Stimulated activated CD8-positive, alpha-beta memory T cell treated with anti-CD3 and anti-CD28 coated beads, Interleukin-7, amount 100 ng/mL, for 24 hours (primary cell): Measurements from ENCODE around the gene CFD.
"Not testable (repeated sequence)": the region's sequence is repeated elsewhere in the genome, so short reads cannot be mapped to it uniquely, and the experiment has no call there.

ENCODE experiments used
- DNase-seq: peaks from one replicate; pipeline ENCODE4 v3.0.0-alpha.2; 2020; ENCODE audit warnings: low read depth

CFD gene

DNA sequence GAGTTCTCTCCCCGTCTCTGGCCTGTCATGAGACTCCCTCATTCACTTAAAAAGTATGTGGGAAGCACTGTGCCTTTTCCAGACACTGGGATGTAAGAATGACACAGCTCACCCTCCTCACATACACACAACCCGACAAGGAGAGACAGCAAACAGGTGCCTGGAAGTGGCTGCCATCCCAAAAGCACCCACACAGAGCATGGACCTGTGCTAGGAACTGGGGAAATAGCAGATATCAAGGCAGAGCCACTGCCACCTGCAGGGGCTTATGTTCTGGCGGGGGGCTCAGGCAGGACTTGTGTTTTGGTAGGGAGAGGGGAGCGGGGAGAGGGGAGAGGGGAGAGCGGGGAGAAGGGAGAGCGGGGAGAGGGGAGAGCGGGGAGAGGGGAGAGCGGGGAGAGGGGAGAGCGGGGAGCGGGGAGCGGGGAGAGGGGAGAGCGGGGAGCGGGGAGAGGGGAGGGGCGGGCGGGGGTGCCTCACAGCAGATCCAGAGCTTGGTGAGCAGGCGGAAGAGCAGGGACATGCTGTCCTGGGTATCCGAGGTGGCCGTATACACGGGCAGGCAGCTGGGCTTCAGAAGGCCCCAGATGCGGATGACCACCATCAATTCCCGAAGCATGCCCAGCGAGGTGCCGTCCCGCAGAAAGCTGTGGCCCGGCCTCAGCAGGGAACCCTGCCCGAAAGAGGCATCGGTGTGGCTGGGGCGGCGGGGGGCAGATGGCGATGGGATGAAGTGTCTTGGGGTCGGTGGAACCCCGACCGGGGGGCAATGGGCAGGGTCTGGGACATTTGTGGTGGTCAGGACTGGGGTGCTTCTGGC is 12.2 kb downstream of the CFD start:
- no peak for DNase-seq

DNA sequence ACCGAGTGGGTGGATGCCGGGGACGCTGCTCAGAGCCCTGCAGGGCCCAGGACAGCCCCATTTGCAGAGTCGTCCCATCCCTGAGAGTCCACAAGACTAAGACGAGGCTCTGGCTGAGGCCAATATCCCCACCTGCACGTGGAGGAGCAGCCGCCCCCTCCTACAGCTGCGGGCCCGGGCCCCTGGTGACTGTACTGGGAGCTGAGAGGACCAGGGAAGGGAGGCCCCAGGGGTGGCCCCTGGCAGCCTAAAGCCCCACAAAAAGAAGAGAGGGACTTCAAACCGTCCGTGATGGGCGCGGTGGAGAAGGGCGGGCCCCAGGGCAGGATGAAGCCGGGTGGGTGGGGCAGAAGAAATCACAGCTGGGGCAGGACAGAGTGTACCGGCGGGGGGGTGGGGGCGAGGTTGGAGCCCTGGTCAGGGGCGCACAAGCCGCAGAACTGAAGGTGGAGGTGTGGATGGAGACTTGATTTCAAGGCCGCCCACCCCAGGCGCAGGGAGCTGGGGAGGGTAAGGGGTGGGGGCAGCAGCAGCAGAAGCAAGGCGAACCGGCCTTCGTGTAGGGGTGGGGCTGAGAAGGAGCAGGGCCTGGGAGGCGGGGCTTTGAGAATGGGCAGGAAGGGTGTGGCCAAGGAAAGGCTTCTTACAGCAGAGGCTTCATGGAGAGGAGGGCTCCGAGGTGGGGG is 12.9 kb downstream of the CFD start:
- DNase-seq, result no peak

DNA sequence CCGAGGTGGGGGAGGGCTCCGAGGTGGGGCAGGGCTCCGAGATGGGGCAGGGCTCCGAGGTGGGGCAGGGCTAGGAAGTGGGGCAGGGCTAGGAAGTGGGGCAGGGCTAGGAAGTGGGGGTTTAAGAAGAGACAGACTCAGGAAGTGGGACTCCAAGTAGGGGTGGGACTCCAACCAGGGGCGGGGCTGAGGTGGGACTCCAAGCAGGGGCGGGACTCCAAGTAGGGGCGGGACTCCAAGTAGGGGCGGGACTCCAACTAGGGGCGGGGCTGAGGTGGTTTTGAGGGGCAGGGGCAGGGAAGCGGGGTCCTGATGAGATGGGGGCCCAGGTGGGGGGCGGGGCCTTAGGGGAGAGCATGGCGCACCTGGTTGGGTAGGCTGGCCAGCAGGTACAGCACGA is 13.6 kb downstream of the CFD start:
- no peak for DNase-seq

DNA sequence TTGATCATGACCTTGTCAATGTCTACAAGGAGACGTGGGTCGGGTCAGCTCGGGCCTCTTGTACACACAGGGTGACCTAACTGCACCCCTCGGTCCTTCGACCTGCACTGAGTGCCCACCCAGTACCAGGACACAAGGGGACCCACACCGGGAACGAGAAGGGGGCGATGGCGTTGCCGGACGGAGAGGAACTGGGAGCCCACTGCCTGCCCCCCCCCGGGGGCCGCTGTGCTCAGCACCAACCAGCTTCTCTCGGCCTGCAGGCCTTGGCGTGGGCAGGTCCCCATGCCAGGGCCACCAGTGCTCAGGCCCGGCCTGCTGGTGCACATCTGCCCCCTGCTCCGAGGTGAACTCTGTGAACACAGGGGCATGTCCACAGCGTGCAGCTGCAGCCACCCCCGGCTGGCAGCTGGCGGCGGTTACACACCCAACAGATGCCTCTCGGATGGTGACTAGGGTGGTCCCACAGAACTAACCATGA is 14.1 kb downstream of the CFD start:
- DNase-seq, result no peak

DNA sequence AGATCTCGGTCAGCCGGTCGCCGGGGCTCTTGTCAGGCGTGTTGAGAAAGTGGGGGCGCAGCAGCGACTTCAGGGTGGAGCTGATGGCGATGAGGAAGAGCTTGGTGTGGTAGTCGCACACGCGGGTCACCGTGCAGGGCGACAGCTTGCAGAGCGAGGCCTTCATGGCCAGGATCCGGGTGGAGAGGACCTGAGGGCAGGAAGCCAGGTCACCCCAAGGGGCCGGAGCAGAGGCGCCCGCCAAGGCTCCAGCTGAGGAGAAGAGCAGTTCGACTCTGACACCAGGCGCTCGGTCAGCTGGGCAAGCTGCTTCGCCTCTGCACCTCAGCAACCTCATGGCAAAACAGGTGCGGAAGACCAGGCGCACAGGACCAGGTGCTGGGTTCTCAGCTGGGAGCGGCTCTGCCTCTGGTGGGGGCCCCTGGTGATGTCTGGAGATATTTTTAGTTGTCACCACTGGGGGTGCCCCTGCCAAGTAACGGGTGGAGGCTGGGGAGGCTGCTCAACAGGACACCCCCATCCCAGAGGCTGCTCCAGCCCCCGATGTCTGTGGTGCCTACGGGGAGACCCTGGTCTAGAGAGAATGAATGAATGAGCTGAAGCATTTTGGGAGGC is 15.9 kb downstream of the CFD start:
- DNase-seq, result no peak

DNA sequence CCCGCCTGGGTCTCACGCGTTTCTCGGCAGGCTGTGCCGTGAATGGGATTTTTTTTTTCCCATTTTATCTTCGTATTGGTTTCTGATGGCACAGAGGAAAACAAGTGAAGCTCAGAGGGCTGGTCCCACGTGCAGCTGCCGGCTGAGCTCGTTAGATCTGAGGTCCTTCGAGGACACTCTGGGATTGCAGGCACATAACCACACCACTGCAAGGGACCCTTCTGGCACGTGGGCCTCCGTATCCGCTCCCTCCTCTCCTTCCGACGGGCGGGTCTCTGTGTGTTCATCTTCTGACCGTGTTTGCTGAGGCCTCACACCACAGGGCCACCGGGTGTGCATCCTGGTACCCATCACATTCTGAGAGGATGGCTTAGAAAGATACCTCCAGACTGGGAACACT is 16.6 kb downstream of the CFD start:
- DNase-seq, result no peak

DNA sequence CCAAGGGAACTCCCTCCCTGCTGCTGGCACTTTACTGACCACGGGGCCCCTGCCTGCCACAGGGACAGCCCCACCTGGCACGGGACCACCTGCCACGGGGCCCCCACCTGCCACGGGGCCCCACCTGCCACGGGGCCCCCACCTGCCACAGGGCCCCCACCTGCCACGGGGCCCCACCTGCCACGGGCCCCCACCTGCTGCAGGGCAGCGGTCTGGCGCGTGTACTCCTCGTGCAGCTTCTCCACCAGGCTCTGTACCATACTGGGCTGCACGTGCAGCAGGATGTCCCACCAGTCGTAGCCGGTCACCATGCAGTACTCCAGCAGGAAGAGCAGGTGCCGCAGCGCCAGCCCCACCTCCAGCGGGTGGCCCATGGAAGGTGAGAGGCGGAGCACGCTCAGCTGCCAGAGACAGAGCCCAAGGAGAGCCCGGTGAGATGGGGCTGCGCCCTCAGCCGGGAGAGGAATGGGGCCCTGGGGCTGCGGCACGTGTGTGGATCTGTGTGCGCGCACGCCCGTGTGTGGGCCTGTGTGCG is 17.4 kb downstream of the CFD start:
- DNase-seq, result no peak

DNA sequence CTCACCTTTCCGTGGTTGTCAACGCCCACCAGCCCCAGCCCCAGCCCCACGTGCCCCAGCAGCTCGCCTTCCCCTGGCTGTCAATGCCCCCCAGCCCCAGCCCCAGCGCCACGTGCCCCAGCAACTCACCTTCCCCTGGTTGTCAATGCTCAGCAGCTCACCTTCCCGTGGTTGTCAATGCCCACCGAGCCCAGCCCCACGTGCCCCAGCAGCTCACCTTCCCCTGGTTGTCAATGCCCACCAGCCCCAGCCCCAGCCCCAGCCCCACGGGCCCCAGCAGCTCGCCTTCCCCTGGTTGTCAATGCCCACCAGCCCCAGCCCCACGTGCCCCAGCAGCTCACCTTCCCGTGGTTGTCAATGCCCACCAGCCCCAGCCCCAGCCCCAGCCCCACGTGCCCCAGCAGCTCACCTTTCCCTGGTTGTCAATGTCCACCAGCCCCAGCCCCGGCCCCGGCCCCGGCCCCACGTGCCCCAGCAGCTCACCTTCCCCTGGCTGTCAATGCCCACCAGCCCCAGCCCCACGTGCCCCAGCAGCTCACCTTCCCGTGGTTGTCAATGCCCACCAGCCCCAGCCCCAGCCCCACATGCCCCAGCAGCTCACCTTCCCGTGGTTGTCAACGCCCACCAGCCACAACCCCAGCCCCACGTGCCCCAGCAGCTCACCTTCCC is 18.7 kb downstream of the CFD start:
- not testable (repeated sequence) for DNase-seq

DNA sequence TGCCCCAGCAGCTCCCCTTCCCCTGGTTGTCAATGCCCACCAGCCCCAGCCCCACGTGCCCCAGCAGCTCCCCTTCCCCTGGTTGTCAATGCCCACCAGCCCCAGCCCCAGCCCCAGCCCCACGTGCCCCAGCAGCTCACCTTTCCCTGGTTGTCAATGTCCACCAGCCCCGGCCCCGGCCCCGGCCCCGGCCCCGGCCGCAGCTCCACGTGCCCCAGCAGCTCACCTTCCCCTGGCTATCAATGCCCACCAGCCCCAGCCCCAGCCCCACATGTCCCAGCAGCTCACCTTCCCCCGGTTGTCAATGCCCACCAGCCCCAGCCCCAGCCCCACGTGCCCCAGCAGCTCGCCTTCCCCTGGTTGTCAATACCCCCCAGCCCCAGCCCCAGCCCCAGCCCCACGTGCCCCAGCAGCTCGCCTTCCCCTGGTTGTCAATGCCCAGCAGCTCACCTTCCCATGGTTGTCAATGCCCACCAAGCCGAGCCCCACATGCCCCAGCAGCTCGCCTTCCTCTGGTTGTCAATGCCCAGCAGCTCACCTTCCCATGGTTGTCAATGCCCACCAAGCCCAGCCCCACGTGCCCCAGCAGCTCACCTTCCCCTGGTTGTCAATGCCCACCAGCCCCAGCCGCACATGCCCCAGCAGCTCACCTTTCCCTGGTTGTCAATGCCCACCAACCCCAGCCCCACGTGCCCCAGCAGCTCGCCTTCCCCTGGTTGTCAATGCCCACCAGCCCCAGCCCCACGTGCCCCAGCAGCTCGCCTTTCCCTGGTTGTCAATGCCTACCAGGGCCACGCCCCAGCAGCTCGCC is 19.5 kb downstream of the CFD start:
- not testable (repeated sequence) for DNase-seq

DNA sequence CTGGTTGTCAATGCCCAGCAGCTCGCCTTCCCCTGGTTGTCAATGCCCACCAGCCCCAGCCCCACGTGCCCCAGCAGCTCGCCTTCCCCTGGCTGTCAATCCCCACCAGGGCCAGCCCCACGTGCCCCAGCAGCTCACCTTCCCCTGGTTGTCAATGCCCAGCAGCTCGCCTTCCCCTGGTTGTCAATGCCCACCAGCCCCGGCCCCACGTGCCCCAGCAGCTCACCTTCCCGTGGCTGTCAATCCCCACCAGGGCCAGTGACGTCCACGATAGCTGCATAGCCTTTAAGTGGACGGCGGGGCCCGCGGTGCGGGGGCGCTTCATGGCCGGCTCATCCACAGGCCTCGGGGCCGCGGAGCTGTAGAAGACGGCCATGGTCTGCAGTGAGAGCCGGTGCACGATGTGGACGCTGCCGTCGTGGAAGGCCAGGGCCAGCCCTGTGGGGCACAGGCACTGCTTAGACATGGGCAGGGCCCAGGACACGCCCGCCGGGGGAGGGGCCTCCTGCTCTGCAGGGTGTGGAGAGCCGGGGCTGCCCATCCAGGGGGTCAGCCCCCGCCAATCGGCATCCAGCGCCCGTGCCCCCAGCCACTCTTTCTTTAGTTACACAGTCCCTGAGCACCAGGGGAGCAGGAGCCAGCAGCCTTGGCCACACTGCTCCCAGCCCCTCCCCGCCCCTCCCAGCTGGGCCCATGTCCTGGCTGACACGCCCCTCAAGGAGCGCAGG is 20.4 kb downstream of the CFD start:
- no peak for DNase-seq

DNA sequence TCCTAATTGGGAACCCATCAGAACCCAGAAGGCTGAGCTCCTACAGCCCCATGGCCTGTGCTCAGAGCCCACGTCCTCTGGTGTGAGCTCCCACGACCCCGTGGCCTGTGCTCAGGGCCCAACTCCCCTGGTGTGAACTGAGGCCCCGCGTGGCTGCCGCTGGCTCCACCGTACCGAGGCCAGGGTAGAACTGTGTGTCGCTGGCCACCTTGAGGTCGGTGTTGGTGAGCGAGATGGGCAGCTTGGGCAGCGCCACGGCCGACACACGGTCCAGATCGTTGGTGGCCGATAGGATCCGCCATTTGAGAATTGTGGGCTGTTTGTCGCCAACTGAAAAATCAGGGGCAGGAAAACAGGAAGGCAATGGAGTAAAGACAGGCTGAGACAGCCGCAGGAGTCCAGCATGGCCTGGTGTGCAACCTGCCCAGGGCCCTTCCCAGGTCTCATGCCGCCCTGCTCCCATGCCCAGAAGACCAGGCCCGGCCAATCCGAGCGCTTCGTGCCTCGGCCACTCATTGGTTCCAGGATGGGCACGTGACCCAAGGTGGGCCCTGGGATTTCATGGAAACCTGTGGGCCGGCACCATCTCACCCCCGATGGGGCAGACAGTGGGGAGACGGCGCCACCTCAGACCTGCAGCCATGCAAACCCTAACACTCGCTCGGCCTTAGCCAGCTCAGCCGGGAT is 22.1 kb downstream of the CFD start:
- DNase-seq, result no peak

DNA sequence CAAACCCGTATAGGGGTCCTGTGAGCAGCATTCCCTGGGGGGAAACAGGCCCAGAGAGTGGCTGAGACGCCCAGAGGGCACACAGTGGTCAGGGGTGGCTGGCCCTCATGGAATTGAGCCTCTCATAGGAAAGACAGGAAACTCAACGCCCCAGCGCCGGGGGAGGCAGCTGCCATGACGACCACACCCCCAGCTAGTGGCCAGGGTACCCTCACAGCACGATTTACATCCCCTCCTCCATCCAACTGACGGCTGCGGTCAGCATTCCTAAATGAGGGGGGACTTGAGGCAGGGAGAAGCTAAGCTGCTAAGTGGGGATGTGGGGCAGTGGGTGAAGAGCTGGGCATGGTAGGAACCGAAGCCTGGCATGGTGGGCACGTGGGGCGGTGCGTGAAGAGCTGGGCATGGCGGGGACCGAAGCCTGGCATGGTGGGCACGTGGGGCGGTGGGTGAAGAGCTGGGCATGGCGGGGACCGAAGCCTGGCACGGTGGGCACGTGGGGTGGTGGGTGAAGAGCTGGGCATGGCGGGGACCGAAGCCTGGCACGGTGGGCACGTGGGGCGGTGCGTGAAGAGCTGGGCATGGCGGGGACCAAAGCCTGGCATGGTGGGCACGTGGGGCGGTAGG is 23.5 kb downstream of the CFD start:
- no peak for DNase-seq

DNA sequence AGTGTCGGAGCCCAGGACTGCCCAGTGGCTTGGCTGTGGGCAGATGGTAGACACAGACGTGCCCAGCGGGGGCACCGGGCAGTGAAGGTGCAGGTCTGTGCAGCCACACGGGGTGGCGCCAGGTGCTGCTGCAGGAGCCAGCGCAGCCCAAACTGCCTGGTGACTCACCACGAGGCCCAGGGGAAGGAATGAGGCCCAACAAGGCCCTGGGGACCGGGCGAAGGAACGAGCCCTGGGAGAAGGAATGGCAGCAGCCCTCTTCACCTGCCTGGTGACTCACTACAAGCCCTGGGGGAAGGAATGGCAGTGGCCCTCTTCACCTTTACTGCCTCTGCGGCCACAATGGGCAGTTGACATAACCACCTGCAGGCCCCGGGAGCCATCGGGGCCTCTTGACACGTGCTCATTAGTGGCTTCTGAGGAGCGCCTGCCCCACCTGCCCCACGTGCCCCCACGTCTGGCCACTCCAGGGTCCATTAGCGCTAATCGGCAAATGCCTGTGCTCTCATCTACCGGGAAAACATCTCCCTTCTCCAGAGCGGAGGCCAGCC is 24.3 kb downstream of the CFD start:
- DNase-seq, result no peak

DNA sequence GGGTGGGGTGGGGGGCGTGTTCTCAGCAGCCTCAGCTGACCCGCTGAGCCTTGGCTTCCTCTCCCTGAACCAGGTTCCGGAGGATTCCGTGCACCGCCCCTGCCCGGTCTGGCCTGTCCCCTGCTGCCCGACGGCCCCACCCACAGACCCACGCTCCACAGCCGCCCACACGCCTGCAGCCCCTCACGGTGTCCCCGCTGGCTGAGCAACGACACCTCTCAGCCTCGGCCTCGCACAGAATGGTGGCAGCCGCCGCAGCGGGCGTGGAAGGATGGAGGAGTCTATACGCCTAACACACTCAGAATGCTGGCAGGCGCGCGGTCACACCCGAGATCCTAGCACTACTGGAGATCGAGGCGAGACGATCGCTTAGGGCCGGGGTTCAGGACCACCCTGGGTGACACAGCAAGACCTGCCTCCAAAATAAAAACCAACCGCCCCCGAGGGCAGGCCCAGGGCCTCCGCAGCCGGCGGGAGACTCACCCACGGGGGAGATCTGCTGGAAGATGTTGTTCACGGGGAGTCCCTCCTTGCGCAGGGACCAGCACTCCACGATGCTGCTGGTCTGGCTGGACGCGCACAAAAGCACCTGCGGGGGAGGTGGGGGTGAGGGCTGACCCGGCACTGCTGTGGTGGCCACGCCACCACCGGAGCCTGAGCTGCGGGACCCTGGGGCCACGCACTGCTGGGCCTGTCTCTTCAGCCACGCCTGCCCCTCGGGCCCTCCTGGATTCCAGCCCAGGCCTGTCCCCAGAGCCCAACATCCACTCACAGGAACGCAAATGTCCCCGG is 25.2 kb downstream of the CFD start:
- no peak for DNase-seq

DNA sequence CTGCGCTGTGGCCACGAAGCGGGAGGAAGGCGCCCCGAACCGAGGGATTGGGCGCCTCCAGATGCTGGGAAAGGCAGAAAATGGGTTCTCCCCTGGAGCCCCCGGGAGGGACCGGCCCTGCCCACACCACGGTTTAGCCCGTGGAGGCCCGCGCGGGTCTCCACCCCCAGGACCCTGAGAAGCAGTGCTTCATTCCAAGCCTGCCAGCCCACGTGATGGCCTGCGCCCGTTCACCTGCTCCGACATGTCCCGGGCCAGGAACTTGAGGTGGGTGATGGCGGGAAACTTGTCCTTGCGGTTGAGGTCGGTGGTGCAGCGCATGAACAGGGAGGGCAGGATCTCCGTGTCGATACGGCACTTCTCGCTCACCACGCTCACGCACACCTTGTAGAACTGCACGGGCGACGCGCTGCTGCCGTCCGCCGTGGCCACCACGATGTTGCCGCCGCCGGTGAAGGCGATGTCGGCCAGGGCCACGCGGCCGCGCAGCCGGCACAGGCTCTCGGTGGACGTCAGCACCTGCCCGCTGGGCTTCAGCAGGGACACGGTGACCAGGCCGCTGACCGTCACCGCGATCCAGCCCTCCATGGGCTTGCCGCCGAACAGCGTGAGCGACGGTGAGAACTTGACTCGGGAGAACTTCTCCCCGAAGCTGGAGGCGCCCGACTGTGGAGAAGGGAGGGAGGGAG is 26.2 kb downstream of the CFD start:
- no peak for DNase-seq

DNA sequence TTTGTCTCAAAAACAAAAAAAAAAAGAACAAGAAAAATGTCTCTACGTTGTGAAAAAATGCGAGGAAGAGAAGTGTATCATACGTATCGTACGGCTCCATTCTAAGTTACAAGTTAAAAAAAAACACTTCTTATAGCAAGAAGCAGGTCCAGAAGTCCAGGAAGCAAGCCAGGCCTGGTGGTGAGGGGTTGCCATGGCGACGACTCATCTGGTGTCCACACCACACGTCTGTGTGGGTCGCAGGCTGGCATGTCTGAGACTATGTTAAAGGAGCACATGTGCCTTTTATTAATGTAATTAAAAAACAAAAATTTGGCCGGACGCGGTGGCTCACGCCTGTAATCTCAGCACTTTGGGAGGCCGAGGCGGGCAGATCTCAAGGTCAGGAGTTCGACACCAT is 27.6 kb downstream of the CFD start:
- no peak for DNase-seq

DNA sequence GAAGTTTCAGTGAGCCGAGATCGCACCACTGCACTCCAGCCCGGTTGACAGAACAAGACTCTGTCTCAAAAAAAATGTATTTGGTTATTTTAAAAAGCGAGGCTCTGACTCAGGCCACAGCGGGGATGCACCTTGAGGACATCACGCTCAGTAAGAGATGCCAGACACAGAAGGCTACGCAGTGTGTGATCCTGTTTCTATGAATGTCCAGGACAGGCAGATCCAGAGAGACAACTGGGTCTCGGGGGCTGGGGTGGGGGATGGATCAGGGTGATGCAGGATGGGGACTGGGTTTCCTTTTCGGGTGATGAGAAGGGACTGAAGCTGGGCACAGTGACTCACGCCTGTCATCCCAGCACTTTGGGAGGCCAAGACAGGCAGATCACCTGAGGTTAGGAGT is 28.1 kb downstream of the CFD start:
- no peak for DNase-seq
